Measurements from ENCODE around the gene PIEZO1.

The PIEZO1 gene

GRCh38 chr16:88778541-88779065, 6.4 kb downstream of the PIEZO1 start:
- Histone ChIP-seq H3K27me3 (ENCODE audit: control insufficient read depth, low read length) (no peaks in the 10 kb centered on the region), H3K4me2 (ENCODE audit: low read length) (no peak overlapping the region), H3K4me1 (ENCODE audit: control insufficient read depth, low read length) (peaks cover 36% of the 10 kb centered on the region), H3K4me3 (ENCODE audit: low read length) (no peak overlapping the region), H3K79me2 (ENCODE audit: control insufficient read depth, low read length) (peaks cover 100% of the 10 kb centered on the region), H3F3A (ENCODE audit: control insufficient read depth, insufficient read depth) (no peaks in the 10 kb centered on the region), H3K36me3 (ENCODE audit: control insufficient read depth, low read length) (peaks cover 49% of the 10 kb centered on the region), H3K27ac (ENCODE audit: low read depth, low read length) (no peak overlapping the region), H4K20me1 (ENCODE audit: control insufficient read depth, insufficient read depth, low read depth, low read length) (peaks cover 16% of the 10 kb centered on the region), H3K9me3 (ENCODE audit: control insufficient read depth, insufficient read depth, low read length) (no peaks in the 10 kb centered on the region), H3K9me2 (replicated peaks; ENCODE audit: control insufficient read depth, low read length) (no peaks in the 10 kb centered on the region)
- TF ChIP-seq, protein P1, sequence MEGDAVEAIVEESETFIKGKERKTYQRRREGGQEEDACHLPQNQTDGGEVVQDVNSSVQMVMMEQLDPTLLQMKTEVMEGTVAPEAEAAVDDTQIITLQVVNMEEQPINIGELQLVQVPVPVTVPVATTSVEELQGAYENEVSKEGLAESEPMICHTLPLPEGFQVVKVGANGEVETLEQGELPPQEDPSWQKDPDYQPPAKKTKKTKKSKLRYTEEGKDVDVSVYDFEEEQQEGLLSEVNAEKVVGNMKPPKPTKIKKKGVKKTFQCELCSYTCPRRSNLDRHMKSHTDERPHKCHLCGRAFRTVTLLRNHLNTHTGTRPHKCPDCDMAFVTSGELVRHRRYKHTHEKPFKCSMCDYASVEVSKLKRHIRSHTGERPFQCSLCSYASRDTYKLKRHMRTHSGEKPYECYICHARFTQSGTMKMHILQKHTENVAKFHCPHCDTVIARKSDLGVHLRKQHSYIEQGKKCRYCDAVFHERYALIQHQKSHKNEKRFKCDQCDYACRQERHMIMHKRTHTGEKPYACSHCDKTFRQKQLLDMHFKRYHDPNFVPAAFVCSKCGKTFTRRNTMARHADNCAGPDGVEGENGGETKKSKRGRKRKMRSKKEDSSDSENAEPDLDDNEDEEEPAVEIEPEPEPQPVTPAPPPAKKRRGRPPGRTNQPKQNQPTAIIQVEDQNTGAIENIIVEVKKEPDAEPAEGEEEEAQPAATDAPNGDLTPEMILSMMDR (IDR thresholded peaks at IDR 0.05; ENCODE audit: low read depth, low read length, poor library complexity, severe bottlenecking) = no peak
- no peak for TF ChIP-seq EZH2phosphoT487 (IDR thresholded peaks at IDR 0.05; ENCODE audit: borderline replicate concordance, low read length)

DNA sequence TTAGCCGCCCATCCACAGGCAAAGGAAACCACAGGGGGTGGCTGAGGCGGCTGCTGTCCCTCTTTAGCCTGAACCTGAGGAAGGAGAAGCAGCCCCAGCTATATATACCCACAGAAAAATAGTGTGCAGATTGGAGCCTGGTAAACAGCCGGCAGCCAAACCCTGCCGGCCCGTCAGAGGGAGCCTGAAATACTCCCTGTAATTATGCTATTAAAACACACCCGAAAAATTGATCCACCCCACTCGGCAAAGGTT, 6.8 kb downstream of the PIEZO1 start:
- H3K36me3 ChIP-seq (ENCODE audit: control insufficient read depth, low read length) = peaks cover 46% of the 10 kb centered on the region
- no peaks in the 10 kb centered on the region for H3K27me3 ChIP-seq (ENCODE audit: control insufficient read depth, low read length)
- TF ChIP-seq, protein P1 (IDR thresholded peaks at IDR 0.05; ENCODE audit: low read depth, low read length, poor library complexity, severe bottlenecking) = no peak
- no peak for TF ChIP-seq EZH2phosphoT487 (IDR thresholded peaks at IDR 0.05; ENCODE audit: borderline replicate concordance, low read length)
- H3K79me2 ChIP-seq (ENCODE audit: control insufficient read depth, low read length) = peaks cover 100% of the 10 kb centered on the region
- peaks cover 33% of the 10 kb centered on the region for H3K4me1 ChIP-seq (ENCODE audit: control insufficient read depth, low read length)
- no peak overlapping the region for H3K4me3 ChIP-seq (ENCODE audit: low read length)
- no peaks in the 10 kb centered on the region for H3K9me2 ChIP-seq (replicated peaks; ENCODE audit: control insufficient read depth, low read length)
- H4K20me1 ChIP-seq (ENCODE audit: control insufficient read depth, insufficient read depth, low read depth, low read length) = peaks cover 15% of the 10 kb centered on the region
- no peaks in the 10 kb centered on the region for H3K9me3 ChIP-seq (ENCODE audit: control insufficient read depth, insufficient read depth, low read length)
- H3K27ac ChIP-seq (ENCODE audit: low read depth, low read length) = no peak overlapping the region
- H3K4me2 ChIP-seq (ENCODE audit: low read length) = no peak overlapping the region
- no peaks in the 10 kb centered on the region for H3F3A ChIP-seq (ENCODE audit: control insufficient read depth, insufficient read depth)

GRCh38 chr16:88777471-88778270, 7.3 kb downstream of the PIEZO1 start:
- Histone ChIP-seq H3K79me2 (ENCODE audit: control insufficient read depth, low read length) (peaks cover 100% of the 10 kb centered on the region), H3K9me3 (ENCODE audit: control insufficient read depth, insufficient read depth, low read length) (no peaks in the 10 kb centered on the region), H3K36me3 (ENCODE audit: control insufficient read depth, low read length) (peaks cover 42% of the 10 kb centered on the region), H4K20me1 (ENCODE audit: control insufficient read depth, insufficient read depth, low read depth, low read length) (peaks cover 16% of the 10 kb centered on the region), H3K27me3 (ENCODE audit: control insufficient read depth, low read length) (no peaks in the 10 kb centered on the region), H3K9me2 (replicated peaks; ENCODE audit: control insufficient read depth, low read length) (no peaks in the 10 kb centered on the region), H3K4me1 (ENCODE audit: control insufficient read depth, low read length) (peaks cover 33% of the 10 kb centered on the region), H3F3A (ENCODE audit: control insufficient read depth, insufficient read depth) (no peaks in the 10 kb centered on the region), H3K4me2 (ENCODE audit: low read length) (no peak overlapping the region), H3K27ac (ENCODE audit: low read depth, low read length) (no peak overlapping the region), H3K4me3 (ENCODE audit: low read length) (no peak overlapping the region)
- TF ChIP-seq, protein P1 (IDR thresholded peaks at IDR 0.05; ENCODE audit: low read depth, low read length, poor library complexity, severe bottlenecking) = no peak
- no peak for TF ChIP-seq EZH2phosphoT487 (IDR thresholded peaks at IDR 0.05; ENCODE audit: borderline replicate concordance, low read length)

All from DOHH2 (cell line).